HG03571 (cell line): ENCODE results near the gene KRTAP10-2.
"Not testable (repeated sequence)": the region's sequence is repeated elsewhere in the genome, so short reads cannot be mapped to it uniquely, and the experiment has no call there.

Source experiments
- ATAC-seq: cut with Tn5 transposase; IDR thresholded peaks from one replicate; pipeline ENCODE4 v1.9.1; 2021; ENCODE audit not compliant: unreplicated experiment

Gene KRTAP10-2

GRCh38 chr21:44568261-44568660, 17.0 kb upstream of the KRTAP10-2 start:
- ATAC-seq = no peak

- ATAC-seq = no peak
Measured at GRCh38 chr21:44567481-44568171, 16.3 kb upstream of the KRTAP10-2 start.

GRCh38 chr21:44566403-44566802, 15.1 kb upstream of the KRTAP10-2 start:
- ATAC-seq = no peak

- ATAC-seq = no peak
Measured at GRCh38 chr21:44564886-44565598, 13.7 kb upstream of the KRTAP10-2 start.

- ATAC-seq = no peak
Measured at GRCh38 chr21:44564099-44564498, 12.8 kb upstream of the KRTAP10-2 start.

- ATAC-seq = no peak
Measured at GRCh38 chr21:44558695-44559094, 7.4 kb upstream of the KRTAP10-2 start, which contains the start of gene KRTAP10-3. TSS of gene KRTAP10-3 (minus strand) at chr21:44558795. CDS start at chr21:44558715, 80 bp downstream.

- ATAC-seq = not testable (repeated sequence)
Measured at GRCh38 chr21:44558329-44558675, 7.0 kb upstream of the KRTAP10-2 start.

- no peak for ATAC-seq
Measured at GRCh38 chr21:44557491-44558328, 6.4 kb upstream of the KRTAP10-2 start.

GRCh38 chr21:44556879-44557278, 5.6 kb upstream of the KRTAP10-2 start:
- ATAC-seq = no peak

- no peak for ATAC-seq
Measured at GRCh38 chr21:44555200-44555875, 4.0 kb upstream of the KRTAP10-2 start.

GRCh38 chr21:44552681-44553080, 1.4 kb upstream of the KRTAP10-2 start:
- ATAC-seq = no peak

GRCh38 chr21:44552136-44552535, 831 bp upstream of the KRTAP10-2 start:
- ATAC-seq = no peak

- no peak for ATAC-seq
Measured at GRCh38 chr21:44550807-44551206, 498 bp downstream of the KRTAP10-2 start.

- not testable (repeated sequence) for ATAC-seq
Measured at GRCh38 chr21:44550285-44550684, 1.0 kb downstream of the KRTAP10-2 start.

- ATAC-seq = no peak
Measured at GRCh38 chr21:44549525-44550211, 1.6 kb downstream of the KRTAP10-2 start.

- ATAC-seq = no peak
Measured at GRCh38 chr21:44548922-44549321, 2.4 kb downstream of the KRTAP10-2 start.

- no peak for ATAC-seq
Measured at GRCh38 chr21:44548381-44548780, 2.9 kb downstream of the KRTAP10-2 start.

- no peak for ATAC-seq
Measured at GRCh38 chr21:44547656-44548331, 3.5 kb downstream of the KRTAP10-2 start.

GRCh38 chr21:44544566-44544965, 6.7 kb downstream of the KRTAP10-2 start:
- no peak for ATAC-seq

- no peak for ATAC-seq
Measured at GRCh38 chr21:44542716-44543115, 8.6 kb downstream of the KRTAP10-2 start.
